BJ (cell line): ENCODE results near the gene CHRNA4. TPM values are rescaled to one million over a fixed set of nuclear protein-coding genes. Genes with fewer than 3 reads are reported as not detected.

ENCODE experiments used
- CTCF ChIA-PET: fragments of 350-600 bp; formaldehyde crosslinking; extraction: SDS; loops from one replicate; lab custom pipeline; 2021; ENCODE audit warnings: antibody characterized with exemption, inconsistent platforms; lab: Yijun Ruan, JAX
- POLR2A ChIA-PET: fragments of 300-600 bp; sonication (Branson Sonifier 250); formaldehyde crosslinking; extraction: SDS; loops from one replicate; lab custom pipeline; 2021; ENCODE audit warnings: antibody characterized with exemption; lab: Charles Lee
- DNase-seq: peaks from one replicate; pipeline ENCODE4 v3.0.0-alpha.2; 2011; ENCODE audit warnings: low read depth
- H3K27me3 ChIP-seq: 2 replicates; pipeline ENCODE4 v1.6.0; 2011; ENCODE audit warnings: low read length; ENCODE audit not compliant: control insufficient read depth, insufficient read depth
- H3K36me3 ChIP-seq: 2 replicates; pipeline ENCODE4 v1.5.1; 2011; ENCODE audit warnings: low read length; ENCODE audit not compliant: control insufficient read depth, insufficient read depth
- H3K4me3 ChIP-seq: 2 replicates; pipeline ENCODE4 v1.5.1; 2011; ENCODE audit warnings: low read depth, mild to moderate bottlenecking, control low read depth, low read length
- CTCF ChIP-seq: IDR thresholded peaks from 2 replicates; pipeline ENCODE4 v1.5.1; 2011; ENCODE audit warnings: low read depth, mild to moderate bottlenecking, control low read depth, inconsistent platforms, low read length, moderate library complexity; ENCODE audit not compliant: insufficient read depth
- polyA plus RNA-seq: library from polyadenylated mRNA; depleted of rRNA; stranded (reverse); fragments of >200 nt; gene quantifications from 2 replicates; pipeline ENCODE4 v1.2.3, GENCODE V29; 2011

The CHRNA4 gene
- polyA plus RNA-seq, 1 experiment = not detected

- DNase-seq = no peak
- no peak for TF ChIP-seq CTCF
- H3K36me3 ChIP-seq = no peaks in the 10 kb centered on the region
- POLR2A ChIA-PET = no interaction called here
- CTCF ChIA-PET = interaction anchor here (2.1 kb wide), 1 partner anchor 55 kb away, joined by 6 read pairs; no protein-coding TSS in a partner anchor
- H3K4me3 ChIP-seq = no peak overlapping the region
- H3K27me3 ChIP-seq = peaks cover 5% of the 10 kb centered on the region
Observed at GRCh38 chr20:63327231-63327745, 33.9 kb downstream of the CHRNA4 start.

- ChIA-PET CTCF (interaction anchor here (2.1 kb wide), 1 partner anchor 55 kb away, joined by 6 read pairs; no protein-coding TSS in a partner anchor), POLR2A (no interaction called here)
- H3K27me3 ChIP-seq = peaks cover 5% of the 10 kb centered on the region
- no peak for DNase-seq
- no peak for TF ChIP-seq CTCF
- no peak overlapping the region for H3K4me3 ChIP-seq
- H3K36me3 ChIP-seq = no peaks in the 10 kb centered on the region
Observed at GRCh38 chr20:63326314-63327230, 34.6 kb downstream of the CHRNA4 start.

GRCh38 chr20:63325554-63326313 is 35.4 kb downstream of the CHRNA4 start:
- ChIA-PET POLR2A (no interaction called here), CTCF (interaction anchor here (2.1 kb wide), 1 partner anchor 56 kb away, joined by 6 read pairs; no protein-coding TSS in a partner anchor)
- H3K36me3 ChIP-seq = no peaks in the 10 kb centered on the region
- DNase-seq = no peak
- peaks cover 5% of the 10 kb centered on the region for H3K27me3 ChIP-seq
- H3K4me3 ChIP-seq = no peak overlapping the region
- no peak for TF ChIP-seq CTCF

- Histone ChIP-seq H3K4me3 (no peak overlapping the region), H3K36me3 (no peaks in the 10 kb centered on the region), H3K27me3 (peaks cover 5% of the 10 kb centered on the region)
- DNase-seq = no peak
- POLR2A ChIA-PET = no interaction called here
- CTCF ChIA-PET = interaction anchor here (1.1 to 2.1 kb wide), 2 partner anchors 15 to 57 kb away, joined by 3 to 6 read pairs; no protein-coding TSS in a partner anchor
- TF ChIP-seq CTCF = no peak
Observed at GRCh38 chr20:63325021-63325471, 36.1 kb downstream of the CHRNA4 start.
